HCT116 (cell line): ENCODE results near the gene SCD5. TPM values are rescaled to one million over a fixed set of nuclear protein-coding genes. Genes with fewer than 3 reads are reported as not detected.

Experiments used
- ATAC-seq: fragments of 200-7000 bp; cut with Tn5 transposase; 2 replicates; pipeline ENCODE4 v1.9.1; 2020; ENCODE audit warnings: mild to moderate bottlenecking, moderate library complexity
- BruUV-seq: library from RNA; stranded (reverse); fragments of 400-500 nt; replicated peaks from 2 replicates; lab custom pipeline; 2021; lab: Mats Ljungman, UMichigan
- CTCF ChIA-PET: fragments of 300-600 bp; sonication (Branson Sonifier 250); formaldehyde crosslinking; loops from one replicate; lab custom pipeline; 2021; ENCODE audit warnings: antibody characterized with exemption; lab: Charles Lee
- POLR2A ChIA-PET: fragments of 300-600, 350-600 bp; sonication (Branson Sonifier 250); formaldehyde crosslinking; loops from one replicate; lab custom pipeline; 2021; ENCODE audit warnings: antibody characterized with exemption; lab: Charles Lee
- RAD21 ChIA-PET, 2 experiments: fragments of 300-600 bp; sonication (Branson Sonifier 250); formaldehyde crosslinking; loops; one replicate each; lab custom pipeline; 2023; ENCODE audit warnings: low total read pairs in 2 of 2; ENCODE audit not compliant: uncharacterized antibody in 2 of 2, unreplicated experiment in 2 of 2, low non-redundant PET in 1 of 2; lab: Charles Lee
- DNase-seq: peaks from one replicate; pipeline ENCODE4 v3.0.0-alpha.2; 2010; ENCODE audit warnings: low read depth, low spot score
- H2AFZ ChIP-seq: fragments of 200-600 bp; shearing (Covaris generic), sonication (generic); 2 replicates; pipeline ENCODE4 v1.6.1; 2017; ENCODE audit warnings: low read depth, mixed run types, mixed read lengths, antibody characterized with exemption, low read length; ENCODE audit not compliant: poor library complexity, severe bottlenecking
- H3K27ac ChIP-seq: 2 replicates; pipeline ENCODE4 v1.5.1; 2012; ENCODE audit warnings: low read depth, low read length
- H3K27me3 ChIP-seq: fragments of 200-600 bp; sonication (generic); 2 replicates; pipeline ENCODE4 v1.6.1; 2016; ENCODE audit warnings: mixed run types, low read length, mixed read lengths; ENCODE audit not compliant: insufficient read depth
- H3K36me3 ChIP-seq, 2 experiments: fragments of 200-500 bp in 1 of 2; fragments of 200-600 bp in 1 of 2; sonication (Bioruptor generic) in 1 of 2; sonication (generic) in 1 of 2; 2 replicates each; pipeline versions ENCODE4 v1.5.1 to v1.6.1; 2014 to 2016; ENCODE audit warnings: low read length in 2 of 2, inconsistent platforms in 1 of 2, mixed read lengths in 1 of 2, mixed run types in 1 of 2; ENCODE audit not compliant: insufficient read depth in 2 of 2, control insufficient read depth in 1 of 2
- H3K4me1 ChIP-seq, 2 experiments: fragments of 200-600 bp in 1 of 2; sonication (generic) in 1 of 2; 2 replicates each; pipeline versions ENCODE4 v1.5.1 to v1.6.1; 2012 to 2017; ENCODE audit warnings: low read length in 2 of 2, inconsistent platforms in 1 of 2, mild to moderate bottlenecking in 1 of 2, mixed read lengths in 1 of 2, mixed run types in 1 of 2, moderate library complexity in 1 of 2; ENCODE audit not compliant: insufficient read depth in 2 of 2, control insufficient read depth in 1 of 2
- H3K4me2 ChIP-seq: fragments of 200-600 bp; sonication (generic); 2 replicates; pipeline ENCODE4 v1.6.1; 2017; ENCODE audit warnings: mixed run types, low read length, mixed read lengths
- H3K4me3 ChIP-seq, 2 experiments: fragments of 200-600 bp in 1 of 2; sonication (generic) in 1 of 2; replicated peaks in 1 of 2; 2 replicates each; pipeline ENCODE4 v1.5.1; 2011 to 2016; ENCODE audit warnings: low read length in 2 of 2, control low read depth in 1 of 2, low read depth in 1 of 2, mild to moderate bottlenecking in 1 of 2, mixed read lengths in 1 of 2, mixed run types in 1 of 2
- H3K79me2 ChIP-seq: fragments of 200-600 bp; sonication (generic); 2 replicates; pipeline ENCODE4 v1.6.1; 2017; ENCODE audit warnings: mild to moderate bottlenecking, mixed run types, low read length, moderate library complexity, mixed read lengths; ENCODE audit not compliant: insufficient read depth
- H3K9ac ChIP-seq: fragments of 200-600 bp; sonication (generic); 2 replicates; pipeline ENCODE4 v1.6.1; 2016; ENCODE audit warnings: low read length, mixed read lengths
- H3K9me2 ChIP-seq: fragments of 200-600 bp; sonication (generic), shearing (Covaris generic); 2 replicates; pipeline ENCODE4 v1.6.1; 2017; ENCODE audit warnings: mixed run types, mild to moderate bottlenecking, moderate library complexity; ENCODE audit not compliant: insufficient read depth
- H3K9me3 ChIP-seq, 2 experiments: fragments of 200-500 bp in 1 of 2; fragments of 200-600 bp in 1 of 2; sonication (Bioruptor generic) in 1 of 2; sonication (generic) in 1 of 2; 2 replicates each; pipeline ENCODE4 v1.6.1; 2014 to 2017; ENCODE audit warnings: low read length in 2 of 2, mixed read lengths in 2 of 2, inconsistent platforms in 1 of 2, low read depth in 1 of 2, mild to moderate bottlenecking in 1 of 2, mixed run types in 1 of 2, moderate library complexity in 1 of 2; ENCODE audit not compliant: control insufficient read depth in 1 of 2, insufficient read depth in 1 of 2
- H4K20me1 ChIP-seq: fragments of 200-600 bp; sonication (generic), shearing (Covaris generic); 2 replicates; pipeline ENCODE4 v1.6.1; 2017; ENCODE audit warnings: mixed run types, mild to moderate bottlenecking, moderate library complexity; ENCODE audit not compliant: insufficient read depth
- CTCF ChIP-seq, 3 experiments: fragments of 200-600 bp in 1 of 3; sonication (generic) in 1 of 3; IDR thresholded peaks in 2 of 3; conservative IDR thresholded peaks in 1 of 3; 2 replicates each; pipeline ENCODE4 v1.5.1; 2012 to 2017; ENCODE audit warnings: low read depth in 2 of 3, low read length in 2 of 3, antibody characterized with exemption in 1 of 3, borderline replicate concordance in 1 of 3, control low read depth in 1 of 3, mild to moderate bottlenecking in 1 of 3, mixed read lengths in 1 of 3, mixed run types in 1 of 3, moderate library complexity in 1 of 3; ENCODE audit not compliant: insufficient read depth in 1 of 3
- ELF1 ChIP-seq: IDR thresholded peaks from 2 replicates; pipeline ENCODE4 v1.6.1; 2012; ENCODE audit warnings: low read depth, borderline replicate concordance
- EZH2phosphoT487 ChIP-seq: fragments of 200-600 bp; IDR thresholded peaks from 2 replicates; pipeline ENCODE4 v1.6.1; 2018; ENCODE audit warnings: antibody characterized with exemption, borderline replicate concordance
- JUND ChIP-seq: IDR thresholded peaks from 2 replicates; pipeline ENCODE4 v1.6.1; 2012
- MAX ChIP-seq: IDR thresholded peaks from 2 replicates; pipeline ENCODE4 v1.6.1; 2012
- POLR2AphosphoS5 ChIP-seq: IDR thresholded peaks from 2 replicates; pipeline ENCODE4 v1.6.1; 2011; ENCODE audit warnings: mild to moderate bottlenecking, low read depth, low read length, moderate library complexity
- RAD21 ChIP-seq: IDR thresholded peaks from 2 replicates; pipeline ENCODE4 v1.6.1; 2012; ENCODE audit warnings: low read depth, mild to moderate bottlenecking
- SIN3A ChIP-seq: IDR thresholded peaks from 2 replicates; pipeline ENCODE4 v1.6.1; 2012; ENCODE audit warnings: low read depth
- TCF7L2 ChIP-seq: IDR thresholded peaks from 2 replicates; pipeline ENCODE4 v1.7.0; 2011; ENCODE audit warnings: borderline replicate concordance, inconsistent platforms; ENCODE audit not compliant: insufficient read depth, insufficient read length; ENCODE audit errors: extremely low read depth
- YY1 ChIP-seq: IDR thresholded peaks from 2 replicates; pipeline ENCODE4 v1.6.1; 2011; ENCODE audit warnings: low read length, low read depth, moderate library complexity, mild to moderate bottlenecking; ENCODE audit not compliant: insufficient replicate concordance; ENCODE audit errors: extremely low read depth
- intact Hi-C: fragments of 100-400 bp; cut with micrococcal nuclease; formaldehyde crosslinking; loops from 2 replicates; pipeline ENCODE4 v1.10.0; 2022
- total RNA-seq: library from RNA; stranded (reverse); gene quantifications from one replicate; pipeline ENCODE4 v1.2.1, GENCODE V29; 2021; ENCODE audit not compliant: unreplicated experiment

The SCD5 gene
- total RNA-seq, 1 experiment from 2014 or later, result 21.7 TPM

GRCh38 chr4:82698412-82698811, 100.2 kb downstream of the SCD5 start:
- Histone ChIP-seq H3K9me3 (no peaks in the 10 kb centered on the region), H3K4me3 (no peak overlapping the region), H3K4me1 (no peaks in the 10 kb centered on the region), H3K9ac (no peak overlapping the region), H3K27ac (no peak overlapping the region), H3K4me2 (no peak overlapping the region), H2AFZ (no peak overlapping the region), H3K79me2 (no peaks in the 10 kb centered on the region), H4K20me1 (no peaks in the 10 kb centered on the region), H3K9me2 (no peaks in the 10 kb centered on the region), H3K27me3 (no peaks in the 10 kb centered on the region), H3K36me3 (no peaks in the 10 kb centered on the region; a peak in 1 of 4 replicates)
- BruUV-seq, result no TSS peak
- CTCF ChIA-PET, result no interaction called here
- no peak for DNase-seq
- POLR2A ChIA-PET, result no interaction called here
- no peak for ATAC-seq
- RAD21 ChIA-PET, result no interaction called here
- intact Hi-C loops, result no loop called here
- no peak for TF ChIP-seq POLR2AphosphoS5
- no peak for TF ChIP-seq TCF7L2
- no peak for TF ChIP-seq EZH2phosphoT487
- TF ChIP-seq MAX, result no peak
- no peak for TF ChIP-seq RAD21
- TF ChIP-seq JUND, result no peak
- no peak for TF ChIP-seq CTCF (IDR thresholded peaks at IDR 0.05 in 2 of 3, conservative IDR thresholded peaks at IDR 0.05 in 1 of 3; ENCODE audit: borderline replicate concordance in 1 of 3, insufficient read depth in 1 of 3, low read depth in 2 of 3, low read length in 2 of 3)
- TF ChIP-seq ELF1, result no peak

- ATAC-seq (no peak), DNase-seq (no peak)
- intact Hi-C loops, result no loop called here
- Histone ChIP-seq H2AFZ (no peak overlapping the region), H3K4me2 (no peak overlapping the region), H3K9ac (no peak overlapping the region), H3K4me1 (no peaks in the 10 kb centered on the region), H3K27ac (no peak overlapping the region), H3K9me3 (no peaks in the 10 kb centered on the region), H3K4me3 (no peak overlapping the region), H3K9me2 (no peaks in the 10 kb centered on the region), H3K27me3 (no peaks in the 10 kb centered on the region), H3K36me3 (no peaks in the 10 kb centered on the region; a peak in 1 of 4 replicates), H3K79me2 (no peaks in the 10 kb centered on the region), H4K20me1 (no peaks in the 10 kb centered on the region)
- no TSS peak for BruUV-seq
- RAD21 ChIA-PET, result no interaction called here
- CTCF ChIA-PET, result no interaction called here
- POLR2A ChIA-PET, result no interaction called here
- TF ChIP-seq CTCF (IDR thresholded peaks at IDR 0.05 in 2 of 3, conservative IDR thresholded peaks at IDR 0.05 in 1 of 3; ENCODE audit: borderline replicate concordance in 1 of 3, insufficient read depth in 1 of 3, low read depth in 2 of 3, low read length in 2 of 3), result no peak
- no peak for TF ChIP-seq SIN3A
- no peak for TF ChIP-seq YY1
Observed at GRCh38 chr4:82697561-82697960, 101.0 kb downstream of the SCD5 start.
